ENCODE measurements around the gene ZDHHC12. TPM values are rescaled to one million over a fixed set of nuclear protein-coding genes. Genes with fewer than 3 reads are reported as not detected.
A peak's percentile ranks its signal among the peaks of the same experiment; 100 is the strongest.

The ZDHHC12 gene
- total and polyA plus RNA-seq, 5 donors from 2014 or later: 25.1 to 59.8 (median 52.3) TPM

GRCh38 chr9:128720841-128721486 is 3.0 kb downstream of the ZDHHC12 start:
- Mint-ChIP-seq H3K27ac (peak overlapping the region in 1 of 3 donors; percentile 44), H3K36me3 (peaks cover 4% of the 10 kb centered on the region), H3K4me3 (peak overlapping the region in 2 of 4 donors; percentile 52 to 61), H3K4me1 (peaks cover 3 to 39% (median 16%) of the 10 kb centered on the region in 4 donors), H3K27me3 (no peaks in the 10 kb centered on the region), H3K9me3 (no peaks in the 10 kb centered on the region)
- DNase-seq: no peak
- Histone ChIP-seq H3K9me3 (ENCODE audit: control insufficient read depth in 2 of 2, low read length in 2 of 2) (no peaks in the 10 kb centered on the region), H3K27ac (ENCODE audit: insufficient read depth, low read length, poor library complexity, severe bottlenecking) (no peak overlapping the region), H3K27me3 (ENCODE audit: control insufficient read depth, insufficient read depth, low read length) (no peaks in the 10 kb centered on the region), H3K4me1 (ENCODE audit: control insufficient read depth, insufficient read depth, low read length, poor library complexity, severe bottlenecking) (peaks cover 23% of the 10 kb centered on the region), H3K36me3 (ENCODE audit: control insufficient read depth, insufficient read depth, low read length) (peaks cover 5% of the 10 kb centered on the region), H3K4me3 (ENCODE audit: low read depth, low read length) (no peak overlapping the region)
- no peak for ATAC-seq (ENCODE audit: low read depth in 2 of 2)

GRCh38 chr9:128719919-128720605 is 3.9 kb downstream of the ZDHHC12 start:
- no peak overlapping the region for H3K27ac Mint-ChIP-seq
- peaks cover 4% of the 10 kb centered on the region for H3K36me3 Mint-ChIP-seq
- no peaks in the 10 kb centered on the region for H3K27me3 ChIP-seq (ENCODE audit: control insufficient read depth, insufficient read depth, low read length)
- H3K27ac ChIP-seq (ENCODE audit: insufficient read depth, low read length, poor library complexity, severe bottlenecking): no peak overlapping the region
- no peak overlapping the region for H3K4me3 ChIP-seq (ENCODE audit: low read depth, low read length)
- peaks cover 2 to 30% (median 15%) of the 10 kb centered on the region in 4 donors for H3K4me1 Mint-ChIP-seq
- H3K27me3 Mint-ChIP-seq: no peaks in the 10 kb centered on the region
- peaks cover 16% of the 10 kb centered on the region for H3K4me1 ChIP-seq (ENCODE audit: control insufficient read depth, insufficient read depth, low read length, poor library complexity, severe bottlenecking)
- ATAC-seq (ENCODE audit: low read depth in 2 of 2) (no peak), DNase-seq (no peak)
- peaks cover 5% of the 10 kb centered on the region for H3K36me3 ChIP-seq (ENCODE audit: control insufficient read depth, insufficient read depth, low read length)
- peak overlapping the region in 1 of 4 donors; percentile 35 for H3K4me3 Mint-ChIP-seq
- no peaks in the 10 kb centered on the region for H3K9me3 Mint-ChIP-seq
- no peaks in the 10 kb centered on the region for H3K9me3 ChIP-seq (ENCODE audit: control insufficient read depth in 2 of 2, low read length in 2 of 2)

GRCh38 chr9:128718475-128718874 is 5.5 kb downstream of the ZDHHC12 start:
- ATAC-seq (ENCODE audit: low read depth in 2 of 2): no peak
- H3K27me3 Mint-ChIP-seq: no peaks in the 10 kb centered on the region

GRCh38 chr9:128718047-128718446 is 5.9 kb downstream of the ZDHHC12 start:
- Histone ChIP-seq H3K27ac (ENCODE audit: insufficient read depth, low read length, poor library complexity, severe bottlenecking) (no peak overlapping the region), H3K27me3 (ENCODE audit: control insufficient read depth, insufficient read depth, low read length) (no peaks in the 10 kb centered on the region), H3K36me3 (ENCODE audit: control insufficient read depth, insufficient read depth, low read length) (peaks cover 5% of the 10 kb centered on the region), H3K4me1 (ENCODE audit: control insufficient read depth, insufficient read depth, low read length, poor library complexity, severe bottlenecking) (peaks cover 1% of the 10 kb centered on the region), H3K4me3 (ENCODE audit: low read depth, low read length) (no peak overlapping the region), H3K9me3 (ENCODE audit: control insufficient read depth in 2 of 2, low read length in 2 of 2) (no peaks in the 10 kb centered on the region)
- Mint-ChIP-seq H3K9me3 (no peaks in the 10 kb centered on the region), H3K27ac (no peak overlapping the region), H3K36me3 (peaks cover 4% of the 10 kb centered on the region), H3K4me1 (peaks cover 0 to 12% (median 2%) of the 10 kb centered on the region in 4 donors), H3K27me3 (no peaks in the 10 kb centered on the region), H3K4me3 (no peak overlapping the region)
- DNase-seq (no peak), ATAC-seq (ENCODE audit: low read depth in 2 of 2) (no peak)

More at GRCh38 chr9:128718475-128718874, 5.5 kb downstream of the ZDHHC12 start:
- no peak overlapping the region for H3K27ac Mint-ChIP-seq
- Histone ChIP-seq H3K36me3 (ENCODE audit: control insufficient read depth, insufficient read depth, low read length) (peaks cover 5% of the 10 kb centered on the region), H3K4me3 (ENCODE audit: low read depth, low read length) (no peak overlapping the region), H3K27me3 (ENCODE audit: control insufficient read depth, insufficient read depth, low read length) (no peaks in the 10 kb centered on the region), H3K4me1 (ENCODE audit: control insufficient read depth, insufficient read depth, low read length, poor library complexity, severe bottlenecking) (peaks cover 5% of the 10 kb centered on the region), H3K27ac (ENCODE audit: insufficient read depth, low read length, poor library complexity, severe bottlenecking) (no peak overlapping the region), H3K9me3 (ENCODE audit: control insufficient read depth in 2 of 2, low read length in 2 of 2) (no peaks in the 10 kb centered on the region)
- no peak for DNase-seq
- peaks cover 4% of the 10 kb centered on the region for H3K36me3 Mint-ChIP-seq
- peaks cover 0 to 17% (median 4%) of the 10 kb centered on the region in 4 donors for H3K4me1 Mint-ChIP-seq
- peak overlapping the region in 1 of 4 donors; percentile 44 for H3K4me3 Mint-ChIP-seq
- H3K9me3 Mint-ChIP-seq: no peaks in the 10 kb centered on the region

GRCh38 chr9:128716581-128717254 is 7.2 kb downstream of the ZDHHC12 start:
- H3K4me3 Mint-ChIP-seq: no peak overlapping the region
- peaks cover 4% of the 10 kb centered on the region for H3K36me3 Mint-ChIP-seq
- no peak overlapping the region for H3K27ac Mint-ChIP-seq
- H3K36me3 ChIP-seq (ENCODE audit: control insufficient read depth, insufficient read depth, low read length): peaks cover 4% of the 10 kb centered on the region
- H3K4me1 ChIP-seq (ENCODE audit: control insufficient read depth, insufficient read depth, low read length, poor library complexity, severe bottlenecking): no peaks in the 10 kb centered on the region
- no peaks in the 10 kb centered on the region for H3K9me3 Mint-ChIP-seq
- H3K27me3 Mint-ChIP-seq: no peaks in the 10 kb centered on the region
- no peak for DNase-seq
- H3K4me1 Mint-ChIP-seq: peaks cover 0 to 2% (median 0%) of the 10 kb centered on the region in 4 donors
- no peaks in the 10 kb centered on the region for H3K27me3 ChIP-seq (ENCODE audit: control insufficient read depth, insufficient read depth, low read length)
- ATAC-seq (ENCODE audit: low read depth in 2 of 2): no peak
- no peaks in the 10 kb centered on the region for H3K9me3 ChIP-seq (ENCODE audit: control insufficient read depth in 2 of 2, low read length in 2 of 2)
- no peak overlapping the region for H3K27ac ChIP-seq (ENCODE audit: insufficient read depth, low read length, poor library complexity, severe bottlenecking)
- H3K4me3 ChIP-seq (ENCODE audit: low read depth, low read length): no peak overlapping the region

- Mint-ChIP-seq H3K27ac (no peak overlapping the region), H3K4me3 (peak overlapping the region in 1 of 4 donors; percentile 16), H3K36me3 (peaks cover under 1% of the 10 kb centered on the region), H3K27me3 (no peaks in the 10 kb centered on the region), H3K4me1 (peaks cover 0 to 2% (median 0%) of the 10 kb centered on the region in 4 donors), H3K9me3 (no peaks in the 10 kb centered on the region)
- no peak for DNase-seq
- Histone ChIP-seq H3K27ac (ENCODE audit: insufficient read depth, low read length, poor library complexity, severe bottlenecking) (no peak overlapping the region), H3K4me3 (ENCODE audit: low read depth, low read length) (no peak overlapping the region), H3K36me3 (ENCODE audit: control insufficient read depth, insufficient read depth, low read length) (no peaks in the 10 kb centered on the region), H3K27me3 (ENCODE audit: control insufficient read depth, insufficient read depth, low read length) (no peaks in the 10 kb centered on the region), H3K4me1 (ENCODE audit: control insufficient read depth, insufficient read depth, low read length, poor library complexity, severe bottlenecking) (no peaks in the 10 kb centered on the region), H3K9me3 (ENCODE audit: control insufficient read depth in 2 of 2, low read length in 2 of 2) (no peaks in the 10 kb centered on the region)
- ATAC-seq (ENCODE audit: low read depth in 2 of 2): no peak
Observed at GRCh38 chr9:128715436-128715750, 8.5 kb downstream of the ZDHHC12 start.

GRCh38 chr9:128714586-128715435 is 9.1 kb downstream of the ZDHHC12 start:
- H3K4me1 Mint-ChIP-seq: peaks cover 0 to 2% (median 0%) of the 10 kb centered on the region in 4 donors
- no peaks in the 10 kb centered on the region for H3K27me3 ChIP-seq (ENCODE audit: control insufficient read depth, insufficient read depth, low read length)
- H3K27me3 Mint-ChIP-seq: no peaks in the 10 kb centered on the region
- no peaks in the 10 kb centered on the region for H3K36me3 Mint-ChIP-seq
- H3K27ac Mint-ChIP-seq: peak overlapping the region in 1 of 3 donors; percentile 46
- H3K4me3 ChIP-seq (ENCODE audit: low read depth, low read length): no peak overlapping the region
- no peaks in the 10 kb centered on the region for H3K9me3 Mint-ChIP-seq
- H3K36me3 ChIP-seq (ENCODE audit: control insufficient read depth, insufficient read depth, low read length): no peaks in the 10 kb centered on the region
- no peak overlapping the region for H3K27ac ChIP-seq (ENCODE audit: insufficient read depth, low read length, poor library complexity, severe bottlenecking)
- ATAC-seq (ENCODE audit: low read depth in 2 of 2) (no peak), DNase-seq (no peak)
- H3K4me1 ChIP-seq (ENCODE audit: control insufficient read depth, insufficient read depth, low read length, poor library complexity, severe bottlenecking): no peaks in the 10 kb centered on the region
- no peaks in the 10 kb centered on the region for H3K9me3 ChIP-seq (ENCODE audit: control insufficient read depth in 2 of 2, low read length in 2 of 2)
- H3K4me3 Mint-ChIP-seq: no peak overlapping the region

Data from CD4-positive, CD25-positive, alpha-beta regulatory T cell (primary cell).